ENCODE data around the gene ARHGAP4.

Gene ARHGAP4

DNA sequence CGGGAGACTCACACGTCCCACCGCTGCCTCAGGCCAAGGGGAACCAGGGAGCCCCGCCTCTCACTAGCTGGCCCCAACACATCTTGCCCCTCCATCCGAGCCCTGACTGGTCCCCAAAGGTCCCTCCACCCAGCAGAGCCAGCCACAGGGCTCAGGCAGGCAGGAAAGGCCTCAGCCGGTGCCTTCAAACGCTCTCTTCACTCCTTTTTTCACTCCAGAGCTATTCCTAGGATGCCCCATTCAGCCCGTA is 1.5 kb upstream of the ARHGAP4 start:
- peak overlapping the region; percentile 90 for H3K27ac Mint-ChIP-seq
- peak overlapping the region; percentile 91 for H3K4me3 Mint-ChIP-seq
- peaks cover 30% of the 10 kb centered on the region for H3K4me1 Mint-ChIP-seq
- H3K9me3 Mint-ChIP-seq, result no peaks in the 10 kb centered on the region
- H3K36me3 Mint-ChIP-seq, result peaks cover 6% of the 10 kb centered on the region
- no peaks in the 10 kb centered on the region for H3K27me3 Mint-ChIP-seq

DNA sequence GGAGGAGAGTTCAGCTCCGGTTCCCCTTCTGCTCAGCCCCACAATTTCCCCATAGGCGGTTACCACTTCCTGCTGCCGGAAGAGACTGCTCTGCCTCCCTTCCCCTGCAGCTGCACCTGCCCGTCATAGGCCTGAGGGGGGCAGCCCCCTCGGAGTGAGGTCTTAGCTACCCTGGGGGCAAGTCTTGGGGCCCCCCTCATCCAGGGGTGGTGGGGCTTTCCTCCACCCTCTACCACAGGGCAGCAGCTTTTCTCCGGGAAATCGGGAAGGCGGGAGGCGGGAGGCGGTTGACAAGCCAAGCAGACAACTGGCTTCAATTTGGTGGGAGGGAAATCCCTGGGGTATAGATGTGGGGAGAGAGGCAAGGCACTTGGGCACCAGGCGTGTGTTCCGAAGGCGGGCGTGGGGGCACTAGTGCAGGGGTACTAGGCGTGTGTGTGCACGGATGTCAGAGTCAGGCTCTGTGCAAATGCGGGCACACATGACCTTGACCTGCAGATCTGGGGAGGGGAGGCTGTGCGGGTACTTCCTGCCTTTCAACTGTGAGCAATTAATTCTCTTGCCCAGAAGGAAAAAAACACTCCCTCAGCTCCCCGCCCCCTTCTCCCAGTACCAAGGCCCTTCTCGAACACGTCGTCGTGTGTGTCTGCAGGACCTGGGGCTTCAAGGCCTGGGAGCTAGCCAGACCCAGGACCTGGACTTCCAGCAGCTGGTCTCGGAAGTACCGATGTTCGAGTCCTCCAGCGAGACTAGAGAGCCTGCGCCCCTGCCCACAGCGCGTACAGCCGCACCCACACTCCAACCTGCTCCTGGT is 1.0 kb upstream of the ARHGAP4 start:
- Mint-ChIP-seq H3K27me3 (no peaks in the 10 kb centered on the region), H3K4me3 (peak overlapping the region; percentile 91), H3K4me1 (peaks cover 35% of the 10 kb centered on the region), H3K27ac (peak overlapping the region; percentile 90), H3K9me3 (no peaks in the 10 kb centered on the region), H3K36me3 (peaks cover 6% of the 10 kb centered on the region)

DNA sequence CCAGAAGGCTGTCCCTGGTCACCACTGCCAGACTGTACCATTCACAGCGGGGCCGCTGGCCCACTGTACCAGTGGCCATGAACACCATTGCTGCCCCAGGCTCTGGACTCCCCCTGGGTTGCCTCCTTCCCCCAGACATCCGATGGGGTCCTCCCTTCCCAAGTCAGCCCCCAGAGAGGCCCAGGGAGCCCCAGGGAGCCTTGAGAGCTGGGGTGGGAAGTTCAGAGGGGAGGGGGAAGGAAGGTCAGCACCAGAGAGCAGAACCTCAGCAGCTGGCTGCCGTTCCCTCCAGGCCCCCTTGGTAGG is 441 bp upstream of the ARHGAP4 start:
- H3K9me3 Mint-ChIP-seq, result no peaks in the 10 kb centered on the region
- peak overlapping the region; percentile 91 for H3K4me3 Mint-ChIP-seq
- peak overlapping the region; percentile 90 for H3K27ac Mint-ChIP-seq
- H3K36me3 Mint-ChIP-seq, result peaks cover 4% of the 10 kb centered on the region
- no peaks in the 10 kb centered on the region for H3K27me3 Mint-ChIP-seq
- H3K4me1 Mint-ChIP-seq, result peaks cover 35% of the 10 kb centered on the region

DNA sequence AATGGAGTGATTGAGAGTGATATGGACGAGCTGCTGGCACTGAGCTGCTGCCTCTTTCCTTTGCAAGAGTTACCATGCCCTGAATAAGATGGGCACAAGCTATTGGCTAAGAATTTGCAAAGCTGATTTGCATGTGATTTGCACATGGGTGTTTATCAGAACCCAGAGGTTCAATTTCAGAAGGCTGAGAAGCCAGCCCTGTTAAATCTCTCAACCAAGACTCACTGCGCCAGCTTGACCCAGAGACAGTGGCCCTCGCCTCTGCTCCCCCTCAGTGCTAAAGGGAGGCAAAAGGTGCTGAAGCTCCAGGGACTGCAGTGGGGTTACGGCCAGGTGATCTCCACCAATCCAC is 701 bp downstream of the ARHGAP4 start:
- peaks cover 33% of the 10 kb centered on the region for H3K4me1 Mint-ChIP-seq

DNA sequence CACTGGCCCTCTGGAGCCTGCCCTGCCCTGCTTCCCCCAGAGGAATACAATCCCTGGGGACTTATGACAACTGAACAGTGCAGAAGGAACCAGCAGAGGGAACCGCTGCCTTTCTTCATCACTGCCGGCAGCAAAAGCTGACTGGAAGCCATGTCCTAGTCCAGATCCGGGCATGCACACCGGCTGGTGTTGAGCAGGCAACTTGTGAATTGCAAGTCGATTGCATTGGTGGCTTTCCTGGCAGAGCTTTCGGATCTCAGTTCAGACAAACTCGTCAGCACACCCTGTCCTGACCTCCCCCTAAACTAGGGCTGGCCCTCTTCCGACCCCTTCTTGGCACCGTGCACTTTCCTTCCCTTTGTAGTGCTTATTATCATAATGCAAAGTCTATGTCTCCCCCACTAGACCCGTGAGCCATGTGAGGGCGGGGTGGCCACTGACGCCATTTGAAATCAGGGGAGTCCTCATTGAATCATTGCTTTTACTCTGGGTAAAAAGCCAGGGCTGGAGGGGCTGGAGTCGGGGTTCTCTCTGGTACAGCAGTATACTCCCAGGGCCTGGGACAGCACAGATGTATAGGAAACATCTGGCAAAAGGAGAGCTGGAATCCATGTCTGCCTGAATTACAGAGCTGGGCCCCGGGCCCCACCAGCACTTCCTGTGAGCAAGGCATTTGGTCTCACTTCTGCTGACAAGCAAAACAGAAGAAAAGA is 1.8 kb downstream of the ARHGAP4 start:
- Mint-ChIP-seq H3K4me3 (peak overlapping the region; percentile 91), H3K27ac (peak overlapping the region; percentile 62), H3K4me1 (peaks cover 38% of the 10 kb centered on the region), H3K9me3 (no peaks in the 10 kb centered on the region), H3K27me3 (no peaks in the 10 kb centered on the region), H3K36me3 (peaks cover 2% of the 10 kb centered on the region)

More for the DNA sequence above, 701 bp downstream of the ARHGAP4 start:
- H3K27ac Mint-ChIP-seq, result peak overlapping the region; percentile 95
- no peaks in the 10 kb centered on the region for H3K27me3 Mint-ChIP-seq
- peaks cover 2% of the 10 kb centered on the region for H3K36me3 Mint-ChIP-seq
- no peaks in the 10 kb centered on the region for H3K9me3 Mint-ChIP-seq
- H3K4me3 Mint-ChIP-seq, result peak overlapping the region; percentile 91

DNA sequence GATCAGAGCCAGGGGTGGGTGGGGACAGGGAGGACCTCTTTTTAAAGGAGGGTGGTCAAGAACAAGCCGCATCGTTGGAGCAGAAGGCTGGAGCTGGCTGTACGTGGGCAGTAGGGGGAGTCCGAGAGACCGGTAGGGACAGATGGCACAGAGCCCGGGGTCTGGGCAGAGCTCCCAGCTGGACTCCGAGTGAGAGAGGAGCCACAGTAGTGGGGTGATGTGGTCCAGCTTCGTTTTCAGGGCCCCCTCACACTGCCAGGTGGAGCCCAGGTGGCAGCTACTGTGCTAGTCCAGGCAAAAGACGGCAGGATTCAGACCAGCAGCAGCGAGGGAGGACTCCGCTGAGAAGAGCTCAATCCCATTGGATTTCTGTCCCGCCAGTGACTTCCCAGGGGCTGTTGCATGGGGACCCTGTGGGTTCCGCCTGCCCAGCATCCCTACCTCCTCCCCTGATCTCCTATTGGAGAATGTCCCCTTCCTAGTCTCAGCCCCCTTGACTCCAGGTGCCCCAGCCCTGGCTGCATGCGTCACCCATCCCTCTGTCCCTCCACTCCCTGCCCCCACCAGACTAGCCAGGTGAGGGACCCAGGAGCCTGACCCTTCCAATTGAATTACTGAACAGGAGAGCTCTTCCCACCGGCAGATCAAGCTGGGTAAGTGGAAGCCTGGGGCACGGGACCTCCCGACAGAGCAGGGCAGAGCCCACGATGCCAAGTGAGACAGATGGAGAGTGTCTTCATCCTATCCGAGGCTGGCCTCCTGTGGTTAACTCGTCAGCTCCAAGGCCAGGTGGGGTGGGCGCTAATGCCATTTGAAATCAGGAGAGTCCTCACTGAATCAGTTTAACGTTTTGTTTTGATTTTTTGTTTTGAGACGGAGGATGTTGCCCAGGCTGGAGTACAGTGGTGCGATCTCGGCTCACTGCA is 2.9 kb downstream of the ARHGAP4 start:
- H3K4me3 Mint-ChIP-seq, result peak overlapping the region; percentile 75
- H3K4me1 Mint-ChIP-seq, result peaks cover 30% of the 10 kb centered on the region
- peak overlapping the region; percentile 74 for H3K27ac Mint-ChIP-seq
- no peaks in the 10 kb centered on the region for H3K27me3 Mint-ChIP-seq
- H3K36me3 Mint-ChIP-seq, result no peaks in the 10 kb centered on the region
- no peaks in the 10 kb centered on the region for H3K9me3 Mint-ChIP-seq

DNA sequence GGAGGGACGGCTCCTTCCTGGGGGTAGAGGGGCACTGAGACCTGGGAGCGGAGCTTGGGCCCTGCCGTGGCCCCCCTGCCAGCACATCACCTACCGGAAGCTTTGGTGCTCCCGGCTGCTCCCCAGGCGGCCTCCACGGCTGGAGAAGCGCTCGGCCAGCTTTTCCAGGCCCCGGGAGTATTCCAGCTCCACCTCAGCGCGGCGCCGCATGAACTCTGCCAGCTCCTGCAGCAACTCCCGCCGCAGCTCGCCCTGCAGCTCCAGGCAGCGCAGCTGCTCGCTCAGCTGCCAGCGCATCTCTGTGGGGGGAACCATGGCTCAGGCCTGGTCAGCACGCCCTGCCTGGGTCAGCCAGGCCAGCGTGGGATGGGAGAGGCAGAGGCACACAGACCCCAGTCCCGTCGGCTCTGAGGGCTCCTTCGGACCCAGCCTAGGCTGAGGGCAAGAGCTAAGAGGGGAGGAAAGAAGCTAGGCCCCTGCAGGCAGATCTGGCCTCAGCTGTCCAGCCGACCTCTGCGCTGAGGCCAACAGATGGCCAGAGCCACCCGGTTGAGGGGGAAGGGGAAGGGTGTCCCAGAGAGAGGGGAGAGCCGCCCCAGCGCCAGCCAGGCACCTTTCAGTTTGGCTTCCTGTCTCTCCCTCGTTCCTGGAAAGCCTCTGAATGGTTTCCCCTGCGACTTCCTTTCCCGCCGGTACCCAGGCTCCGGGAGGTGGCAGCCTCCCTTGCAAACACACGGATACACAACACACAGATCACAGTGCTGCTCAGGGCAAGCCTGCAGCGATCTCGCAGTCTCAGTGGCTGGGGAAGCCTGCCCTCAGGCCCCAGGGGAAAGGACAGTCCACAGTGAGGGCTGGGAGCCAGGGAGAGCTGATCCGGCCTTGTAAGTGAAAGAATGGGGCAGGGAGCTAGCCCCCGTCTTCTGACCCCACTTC is 4.3 kb downstream of the ARHGAP4 start:
- Mint-ChIP-seq H3K27ac (peak overlapping the region; percentile 67), H3K4me1 (peaks cover 30% of the 10 kb centered on the region), H3K4me3 (peak overlapping the region; percentile 75), H3K36me3 (no peaks in the 10 kb centered on the region), H3K9me3 (no peaks in the 10 kb centered on the region), H3K27me3 (no peaks in the 10 kb centered on the region)

DNA sequence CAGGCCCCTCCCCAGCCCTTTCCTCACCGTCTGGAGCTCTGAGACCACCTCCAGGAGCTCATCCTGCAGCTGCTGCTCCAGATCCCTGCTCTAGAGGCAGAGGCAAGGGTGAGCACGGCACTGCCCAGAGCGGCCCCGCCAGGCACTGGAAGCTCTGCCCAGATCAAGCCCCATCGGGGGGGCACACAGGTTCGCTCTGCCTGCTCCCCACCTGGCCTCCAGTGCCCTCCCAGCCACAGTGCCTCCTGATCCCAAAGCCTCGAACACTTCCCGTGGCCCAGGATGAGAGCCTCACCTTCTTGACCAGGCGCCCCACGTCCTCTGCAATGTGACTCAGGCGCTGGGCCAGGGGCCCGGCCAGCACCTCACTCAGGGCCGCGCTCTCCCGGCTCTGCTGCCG is 5.0 kb downstream of the ARHGAP4 start:
- H3K4me3 Mint-ChIP-seq, result no peak overlapping the region
- no peaks in the 10 kb centered on the region for H3K9me3 Mint-ChIP-seq
- no peaks in the 10 kb centered on the region for H3K27me3 Mint-ChIP-seq
- no peaks in the 10 kb centered on the region for H3K36me3 Mint-ChIP-seq
- H3K27ac Mint-ChIP-seq, result no peak overlapping the region
- H3K4me1 Mint-ChIP-seq, result peaks cover 30% of the 10 kb centered on the region

DNA sequence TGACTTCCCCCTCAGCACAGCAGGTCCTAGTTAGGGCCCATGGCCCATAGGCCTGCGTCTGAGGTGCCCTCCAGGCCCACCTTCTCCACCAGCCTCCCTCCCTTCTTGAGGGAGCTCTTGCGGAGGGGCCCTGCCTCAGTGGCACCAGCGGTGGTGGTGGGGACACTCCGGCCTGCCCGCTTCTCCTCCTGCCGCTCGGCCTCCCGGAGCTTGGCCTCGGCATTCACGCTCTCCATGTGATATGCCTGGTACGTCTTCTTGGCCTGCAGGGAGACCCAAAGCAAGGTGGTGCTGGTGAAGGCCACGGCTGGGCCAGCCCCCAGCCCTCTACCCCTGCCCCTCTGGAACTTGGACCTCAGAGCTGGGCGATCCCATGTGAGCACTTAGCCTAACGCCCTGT is 5.5 kb downstream of the ARHGAP4 start:
- H3K9me3 Mint-ChIP-seq, result no peaks in the 10 kb centered on the region
- no peaks in the 10 kb centered on the region for H3K36me3 Mint-ChIP-seq
- peaks cover 30% of the 10 kb centered on the region for H3K4me1 Mint-ChIP-seq
- H3K27ac Mint-ChIP-seq, result no peak overlapping the region
- no peak overlapping the region for H3K4me3 Mint-ChIP-seq
- H3K27me3 Mint-ChIP-seq, result no peaks in the 10 kb centered on the region

DNA sequence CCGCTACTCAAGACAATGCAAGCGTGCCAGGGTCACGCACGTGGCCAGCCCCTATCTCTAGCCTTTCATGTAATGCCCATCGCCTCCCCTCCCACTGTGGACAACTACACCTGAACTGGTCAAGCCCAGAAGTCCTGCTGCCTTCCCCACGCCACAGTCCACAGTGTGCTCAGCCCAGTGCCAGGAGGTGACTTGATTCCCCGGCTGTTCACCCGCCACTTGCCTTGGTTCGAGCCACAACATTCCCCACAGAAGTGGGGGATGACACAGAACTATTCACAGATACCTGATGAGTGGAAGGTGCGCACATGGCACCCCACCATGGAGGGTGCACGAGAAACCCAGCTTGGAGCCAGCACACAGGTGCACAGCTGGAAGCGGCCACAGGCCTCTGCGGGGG is 6.8 kb downstream of the ARHGAP4 start:
- H3K4me3 Mint-ChIP-seq, result no peak overlapping the region
- H3K27me3 Mint-ChIP-seq, result no peaks in the 10 kb centered on the region
- no peak overlapping the region for H3K27ac Mint-ChIP-seq
- H3K36me3 Mint-ChIP-seq, result no peaks in the 10 kb centered on the region
- peaks cover 23% of the 10 kb centered on the region for H3K4me1 Mint-ChIP-seq
- H3K9me3 Mint-ChIP-seq, result no peaks in the 10 kb centered on the region

DNA sequence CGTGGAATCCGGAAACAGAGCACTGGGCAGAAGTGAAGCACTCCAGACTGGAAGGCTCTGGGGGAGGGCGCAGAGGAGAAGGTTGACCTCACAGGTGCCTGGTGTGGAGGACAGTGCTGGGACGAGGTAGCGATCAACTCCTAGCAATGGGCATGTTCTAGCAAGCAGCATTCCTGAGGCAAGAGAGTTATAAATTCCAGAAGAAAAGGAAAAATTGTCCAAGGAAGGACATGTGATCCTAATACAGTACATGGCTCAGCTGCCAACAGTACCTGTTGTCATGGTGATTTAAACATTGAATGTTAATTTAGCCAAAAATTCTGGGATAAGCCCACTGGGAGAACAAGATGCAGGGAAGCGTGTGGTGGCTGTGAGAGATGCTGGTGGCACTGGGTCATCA is 8.2 kb downstream of the ARHGAP4 start:
- H3K9me3 Mint-ChIP-seq, result no peaks in the 10 kb centered on the region

DNA sequence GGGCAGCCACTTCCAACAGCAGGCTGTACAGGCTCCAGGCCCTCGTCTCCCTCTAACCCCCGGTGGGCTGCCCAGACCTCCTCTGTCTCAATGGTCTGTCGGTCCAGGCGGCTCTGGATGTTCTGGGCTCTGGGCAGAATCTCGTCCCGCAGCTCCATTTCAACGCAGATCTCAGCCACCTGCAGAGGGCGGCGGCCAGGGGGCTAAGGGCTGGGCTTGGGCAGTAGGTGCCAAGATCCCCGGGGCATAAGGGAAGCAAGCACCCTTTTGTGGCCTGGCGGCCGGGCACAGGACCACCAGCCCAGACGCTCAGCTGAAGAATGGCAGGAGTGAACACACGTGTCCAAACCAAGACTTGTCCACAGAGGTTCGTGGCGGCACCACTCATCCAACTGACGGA is 12.4 kb downstream of the ARHGAP4 start:
- no peaks in the 10 kb centered on the region for H3K27me3 Mint-ChIP-seq
- H3K36me3 Mint-ChIP-seq, result no peaks in the 10 kb centered on the region
- no peak overlapping the region for H3K27ac Mint-ChIP-seq
- no peaks in the 10 kb centered on the region for H3K9me3 Mint-ChIP-seq
- H3K4me1 Mint-ChIP-seq, result peaks cover 7% of the 10 kb centered on the region
- no peak overlapping the region for H3K4me3 Mint-ChIP-seq

More for the DNA sequence above, 8.2 kb downstream of the ARHGAP4 start:
- no peaks in the 10 kb centered on the region for H3K27me3 Mint-ChIP-seq
- peaks cover 16% of the 10 kb centered on the region for H3K4me1 Mint-ChIP-seq
- H3K36me3 Mint-ChIP-seq, result no peaks in the 10 kb centered on the region
- H3K27ac Mint-ChIP-seq, result no peak overlapping the region
- no peak overlapping the region for H3K4me3 Mint-ChIP-seq

DNA sequence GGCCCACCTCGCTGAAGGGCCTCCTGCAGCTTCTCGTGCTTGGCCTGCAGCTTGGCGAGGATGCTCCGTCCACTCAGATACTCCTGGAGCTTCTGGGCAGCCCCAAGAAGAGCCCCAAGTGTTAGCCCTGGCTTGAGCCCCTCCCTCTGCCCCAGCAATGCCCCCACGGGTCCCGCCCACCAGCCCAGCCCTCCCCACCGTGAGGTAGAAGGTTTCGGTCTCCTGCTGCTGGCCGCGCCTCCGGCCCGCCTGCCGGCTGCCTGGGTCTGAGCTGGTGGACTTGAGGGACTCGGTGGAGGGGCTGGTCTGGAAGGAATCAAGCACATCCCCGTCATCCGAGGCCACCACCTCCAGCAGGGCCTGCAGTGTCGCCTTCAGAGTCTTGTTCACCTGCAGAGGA is 12.9 kb downstream of the ARHGAP4 start:
- H3K9me3 Mint-ChIP-seq, result no peaks in the 10 kb centered on the region
- no peak overlapping the region for H3K4me3 Mint-ChIP-seq
- H3K27ac Mint-ChIP-seq, result no peak overlapping the region
- no peaks in the 10 kb centered on the region for H3K36me3 Mint-ChIP-seq
- H3K27me3 Mint-ChIP-seq, result no peaks in the 10 kb centered on the region
- H3K4me1 Mint-ChIP-seq, result peaks cover 7% of the 10 kb centered on the region

DNA sequence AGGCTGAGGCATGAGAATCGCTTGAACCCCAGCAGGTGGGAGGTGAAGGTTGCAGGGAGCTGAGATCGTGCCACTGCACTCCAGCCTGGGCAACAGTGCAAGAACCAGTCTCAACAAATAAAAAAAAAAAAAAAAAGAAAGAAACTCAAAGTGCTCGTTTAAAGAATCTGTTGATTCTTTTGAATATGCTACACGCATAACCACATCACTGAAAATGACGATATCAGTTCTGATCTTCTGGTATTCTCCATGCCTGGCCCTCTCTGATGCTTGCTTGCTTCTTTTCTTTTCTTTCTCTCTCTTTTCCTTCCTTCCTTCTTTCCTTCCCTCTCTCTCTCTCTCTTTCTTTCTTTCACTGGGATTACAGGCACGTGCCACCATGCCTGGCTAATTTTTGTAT is 14.3 kb downstream of the ARHGAP4 start:
- peaks cover 7% of the 10 kb centered on the region for H3K4me1 Mint-ChIP-seq
- H3K27ac Mint-ChIP-seq, result peak overlapping the region; percentile 91
- H3K36me3 Mint-ChIP-seq, result no peaks in the 10 kb centered on the region
- H3K9me3 Mint-ChIP-seq, result no peaks in the 10 kb centered on the region
- peak overlapping the region; percentile 9 for H3K4me3 Mint-ChIP-seq
- no peaks in the 10 kb centered on the region for H3K27me3 Mint-ChIP-seq

DNA sequence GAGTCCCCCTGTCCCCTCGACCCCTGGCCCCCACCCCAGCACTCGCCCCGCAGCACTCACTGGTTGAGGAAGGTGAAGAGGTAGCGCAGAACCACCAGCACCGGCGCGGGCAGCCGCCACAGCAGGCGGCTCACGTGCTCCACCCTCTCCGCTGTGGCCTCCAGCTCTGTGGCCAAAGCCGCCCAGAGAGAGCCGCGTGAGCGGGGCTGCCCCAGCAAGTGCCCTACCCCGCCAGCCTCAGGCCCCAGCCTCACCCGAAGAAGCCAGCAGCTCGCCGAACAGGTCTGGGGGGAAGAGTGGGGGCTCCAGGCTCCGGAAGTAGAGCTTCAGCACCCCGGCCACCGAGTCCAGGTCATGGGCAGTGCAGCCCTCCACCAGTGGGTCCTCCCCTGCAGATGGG is 15.6 kb downstream of the ARHGAP4 start:
- Mint-ChIP-seq H3K4me1 (peaks cover 7% of the 10 kb centered on the region), H3K36me3 (no peaks in the 10 kb centered on the region), H3K4me3 (no peak overlapping the region), H3K27ac (no peak overlapping the region), H3K27me3 (no peaks in the 10 kb centered on the region), H3K9me3 (no peaks in the 10 kb centered on the region)

All from activated naive CD4-positive, alpha-beta T cell treated with anti-CD3 and anti-CD28 coated beads, Interleukin-2, amount 50 U/mL, for 24 hours (primary cell).